ENCODE results near the gene PUS7. TPM values are rescaled to one million over a fixed set of nuclear protein-coding genes. Genes with fewer than 3 reads are reported as not detected.

Gene PUS7
- 10 to 100 TPM; 12.4 to 26.6 TPM for total RNA-seq

GRCh38 chr7:105521717-105522463 is at the start of gene PUS7:
PUS7 (minus strand) TSS chr7:105522271; CDS start chr7:105508512, 13,759 bp downstream.

GRCh38 chr7:105531792-105532671 is 10.0 kb upstream of the PUS7 start, which contains the start of gene RINT1:
RINT1 (plus strand) TSS chr7:105532201; CDS start chr7:105532316, 115 bp downstream.

Other genes with a start within 250 kb of the PUS7 start
- 10 to 100 TPM; 53.3 to 55.1 TPM for gene SRPK2, start 133.3 kb downstream of the PUS7 start, total RNA-seq
- 10 to 100 TPM; 10.3 to 14.3 TPM for gene RINT1, start 9.9 kb upstream of the PUS7 start, total RNA-seq
- not detected for gene EFCAB10, start 59.2 kb upstream of the PUS7 start, total RNA-seq

All from melanocyte of skin (primary cell).